WERI-Rb-1 (cell line): ENCODE measurements around the gene CIRBP.

Experiments used
- DNase-seq: peaks from one replicate; pipeline ENCODE4 v3.0.0-alpha.2; 2020
- H3K27ac ChIP-seq: fragments of 250-450 bp; sonication (Bioruptor Pico); 2 replicates; pipeline ENCODE4 v1.5.1; 2020; ENCODE audit warnings: mild to moderate bottlenecking, moderate library complexity
- H3K27me3 ChIP-seq: fragments of 250-450 bp; sonication (Bioruptor Pico); 2 replicates; pipeline ENCODE4 v1.5.1; 2021; ENCODE audit warnings: mild to moderate bottlenecking, low read depth, moderate library complexity; ENCODE audit not compliant: insufficient read depth, severe bottlenecking
- H3K36me3 ChIP-seq: fragments of 250-450 bp; sonication (Bioruptor Pico); 2 replicates; pipeline ENCODE4 v1.5.1; 2020; ENCODE audit warnings: mild to moderate bottlenecking, moderate library complexity
- H3K4me3 ChIP-seq: 2 replicates; pipeline ENCODE4 v1.5.1; 2011; ENCODE audit warnings: low read depth, mild to moderate bottlenecking, control low read depth, low read length
- H3K9me3 ChIP-seq: fragments of 250-450 bp; sonication (Bioruptor Pico); 2 replicates; pipeline ENCODE4 v1.5.1; 2021; ENCODE audit warnings: mild to moderate bottlenecking, moderate library complexity; ENCODE audit not compliant: severe bottlenecking
- TF ChIP-seq, protein P1 (sequence below): IDR thresholded peaks from 2 replicates; pipeline ENCODE4 v1.5.1; 2011; ENCODE audit warnings: low read depth, mild to moderate bottlenecking, control low read depth, inconsistent platforms, low read length

Gene CIRBP

DNA sequence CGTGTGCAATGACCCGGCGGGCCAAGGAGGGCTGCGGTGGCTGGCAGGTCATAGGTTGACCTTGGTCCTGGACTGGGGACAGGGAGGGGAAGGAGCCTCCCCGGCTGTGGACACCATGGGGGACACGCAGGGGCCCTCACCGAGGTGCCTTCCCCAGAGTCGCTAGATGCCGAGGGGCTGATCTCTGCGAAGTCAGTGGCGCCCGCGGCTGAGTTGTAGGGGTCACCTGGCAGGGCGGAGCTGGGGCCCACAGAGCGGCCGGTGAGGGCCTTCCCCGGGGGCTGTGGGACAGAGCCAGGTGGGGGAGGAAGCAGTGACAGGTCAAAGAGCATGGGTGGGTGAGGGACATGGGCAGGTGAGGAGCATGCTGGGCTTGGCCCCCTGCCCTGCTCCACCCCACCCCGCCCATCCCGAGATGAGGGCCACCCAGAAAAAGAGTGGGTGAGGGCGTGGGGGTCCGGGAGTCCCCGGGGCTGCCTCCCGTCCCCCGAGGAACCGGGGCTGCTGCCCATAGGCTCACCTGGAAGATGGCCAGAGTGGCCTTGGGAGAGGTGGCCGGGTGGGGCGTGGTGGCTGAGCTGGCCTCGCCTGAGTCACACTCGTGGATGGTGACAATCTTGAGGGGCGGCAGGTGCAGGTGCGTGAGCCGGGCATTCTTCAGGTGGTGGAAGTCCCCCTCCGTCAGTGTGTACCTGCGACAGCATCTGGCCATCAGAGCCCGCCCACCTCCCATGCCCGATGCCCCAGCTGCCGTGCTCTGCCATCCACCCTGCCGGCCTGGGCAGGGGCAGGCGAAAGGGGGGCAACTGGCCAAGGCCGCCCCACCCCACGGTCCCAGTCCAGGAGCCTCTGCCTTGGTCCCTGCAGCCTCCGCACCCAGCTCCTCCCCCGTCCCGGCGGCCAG, 34.8 kb upstream of the CIRBP start:
- Histone ChIP-seq H3K9me3 (no peaks in the 10 kb centered on the region), H3K36me3 (peaks cover 14% of the 10 kb centered on the region), H3K27me3 (no peaks in the 10 kb centered on the region), H3K4me3 (no peak overlapping the region), H3K27ac (no peak overlapping the region)
- no peak for DNase-seq
- TF ChIP-seq, protein P1, sequence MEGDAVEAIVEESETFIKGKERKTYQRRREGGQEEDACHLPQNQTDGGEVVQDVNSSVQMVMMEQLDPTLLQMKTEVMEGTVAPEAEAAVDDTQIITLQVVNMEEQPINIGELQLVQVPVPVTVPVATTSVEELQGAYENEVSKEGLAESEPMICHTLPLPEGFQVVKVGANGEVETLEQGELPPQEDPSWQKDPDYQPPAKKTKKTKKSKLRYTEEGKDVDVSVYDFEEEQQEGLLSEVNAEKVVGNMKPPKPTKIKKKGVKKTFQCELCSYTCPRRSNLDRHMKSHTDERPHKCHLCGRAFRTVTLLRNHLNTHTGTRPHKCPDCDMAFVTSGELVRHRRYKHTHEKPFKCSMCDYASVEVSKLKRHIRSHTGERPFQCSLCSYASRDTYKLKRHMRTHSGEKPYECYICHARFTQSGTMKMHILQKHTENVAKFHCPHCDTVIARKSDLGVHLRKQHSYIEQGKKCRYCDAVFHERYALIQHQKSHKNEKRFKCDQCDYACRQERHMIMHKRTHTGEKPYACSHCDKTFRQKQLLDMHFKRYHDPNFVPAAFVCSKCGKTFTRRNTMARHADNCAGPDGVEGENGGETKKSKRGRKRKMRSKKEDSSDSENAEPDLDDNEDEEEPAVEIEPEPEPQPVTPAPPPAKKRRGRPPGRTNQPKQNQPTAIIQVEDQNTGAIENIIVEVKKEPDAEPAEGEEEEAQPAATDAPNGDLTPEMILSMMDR = no peak

DNA sequence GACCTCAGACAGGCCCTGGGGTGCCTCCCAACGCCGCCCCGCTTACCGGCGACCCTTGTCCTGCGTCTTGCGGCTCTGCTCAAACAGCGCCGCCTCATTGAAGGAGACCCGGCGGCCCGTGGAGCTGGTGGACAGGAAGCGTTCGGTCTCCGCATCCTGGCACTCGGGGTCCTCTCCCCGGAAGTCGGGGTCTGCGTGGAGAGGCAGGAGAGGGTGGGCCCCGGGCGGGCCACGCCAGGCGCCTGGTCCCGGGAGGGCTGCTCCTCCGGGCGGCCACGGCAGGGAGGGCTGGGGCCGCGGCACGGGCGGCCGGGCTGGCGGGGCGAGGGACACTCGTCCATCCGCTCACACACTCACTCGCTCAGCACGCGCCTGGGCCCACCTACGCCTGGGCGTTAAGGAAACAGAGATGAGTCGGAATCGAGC, 34.2 kb upstream of the CIRBP start:
- Histone ChIP-seq H3K36me3 (peaks cover 14% of the 10 kb centered on the region), H3K27me3 (no peaks in the 10 kb centered on the region), H3K4me3 (no peak overlapping the region), H3K27ac (no peak overlapping the region), H3K9me3 (no peaks in the 10 kb centered on the region)
- DNase-seq = no peak
- TF ChIP-seq, protein P1 = no peak

DNA sequence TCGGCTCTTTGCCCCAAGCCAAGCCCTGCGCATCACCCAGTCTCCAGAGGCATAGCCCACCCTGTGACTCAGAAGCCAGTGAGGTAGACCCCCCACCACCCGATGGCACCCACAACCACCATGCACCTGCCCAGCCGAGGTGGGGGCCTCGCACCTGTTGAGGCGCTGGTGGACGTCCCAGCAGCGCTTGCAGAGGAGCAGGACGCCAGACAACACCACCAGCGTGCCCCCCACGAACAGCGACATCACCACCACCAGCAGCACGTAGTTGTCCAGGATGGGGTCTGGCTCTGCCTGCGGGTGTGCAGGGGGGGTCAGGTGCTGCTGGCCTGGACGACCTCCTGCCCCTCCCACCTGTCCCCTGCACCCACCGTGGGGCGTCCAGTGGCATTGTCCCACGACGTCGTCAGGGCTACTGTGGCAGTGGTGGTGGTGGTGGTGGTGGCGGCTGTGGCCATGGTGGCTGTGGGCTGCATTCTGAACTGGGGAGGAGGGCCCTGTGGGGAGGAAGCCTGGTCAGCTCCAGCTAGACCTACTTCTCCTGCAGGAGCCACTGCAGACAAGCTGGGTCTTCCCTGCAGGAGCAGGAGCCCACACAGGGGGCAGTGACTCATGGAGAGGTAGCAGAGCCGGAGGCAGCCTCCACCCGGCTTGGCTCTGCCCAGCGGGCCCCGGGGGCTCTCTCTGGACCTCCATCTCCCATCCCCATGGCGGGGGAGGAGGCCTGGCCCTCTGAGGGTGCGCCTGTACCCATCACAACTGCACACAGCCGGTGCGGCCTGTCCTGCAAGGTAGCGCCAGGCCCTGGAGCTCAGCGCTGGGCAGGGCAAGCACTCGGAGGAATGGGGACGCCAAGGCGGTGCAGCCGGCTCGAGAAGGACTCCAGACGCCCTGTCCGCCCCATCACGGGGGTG, 33.2 kb upstream of the CIRBP start:
- TF ChIP-seq, protein P1 = no peak
- no peaks in the 10 kb centered on the region for H3K9me3 ChIP-seq
- no peak overlapping the region for H3K27ac ChIP-seq
- H3K4me3 ChIP-seq = 0 out of 2 replicates have a peak overlapping the region, but pooled peaks have one; percentile 16
- peaks cover 10% of the 10 kb centered on the region for H3K36me3 ChIP-seq
- H3K27me3 ChIP-seq = no peaks in the 10 kb centered on the region
- no peak for DNase-seq

DNA sequence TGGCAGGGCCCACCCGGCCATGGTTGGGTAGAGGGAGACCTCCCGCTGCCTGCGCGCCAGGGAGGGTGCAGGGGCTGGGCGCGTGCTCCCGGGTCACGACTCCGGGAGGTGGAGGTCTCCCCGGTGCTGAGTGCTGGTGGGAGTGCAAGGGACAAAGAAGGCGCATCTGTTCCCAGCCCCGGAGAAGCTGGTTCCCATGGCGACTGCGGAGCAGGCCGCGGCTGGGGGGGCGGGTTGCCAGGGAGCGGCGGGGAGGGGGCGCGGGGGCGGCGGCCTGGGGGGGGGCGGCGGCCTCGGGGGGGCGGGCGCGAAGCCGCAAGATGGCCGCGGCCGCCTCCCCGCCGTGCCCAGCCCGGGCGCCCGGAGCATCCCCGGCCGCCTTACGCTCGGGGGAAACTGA, 32.6 kb upstream of the CIRBP start:
- DNase-seq = no peak
- no peaks in the 10 kb centered on the region for H3K9me3 ChIP-seq
- H3K27me3 ChIP-seq = no peaks in the 10 kb centered on the region
- TF ChIP-seq, protein P1 = no peak
- peak overlapping the region; percentile 80 for H3K4me3 ChIP-seq
- H3K27ac ChIP-seq = no peak overlapping the region
- H3K36me3 ChIP-seq = peaks cover 10% of the 10 kb centered on the region

DNA sequence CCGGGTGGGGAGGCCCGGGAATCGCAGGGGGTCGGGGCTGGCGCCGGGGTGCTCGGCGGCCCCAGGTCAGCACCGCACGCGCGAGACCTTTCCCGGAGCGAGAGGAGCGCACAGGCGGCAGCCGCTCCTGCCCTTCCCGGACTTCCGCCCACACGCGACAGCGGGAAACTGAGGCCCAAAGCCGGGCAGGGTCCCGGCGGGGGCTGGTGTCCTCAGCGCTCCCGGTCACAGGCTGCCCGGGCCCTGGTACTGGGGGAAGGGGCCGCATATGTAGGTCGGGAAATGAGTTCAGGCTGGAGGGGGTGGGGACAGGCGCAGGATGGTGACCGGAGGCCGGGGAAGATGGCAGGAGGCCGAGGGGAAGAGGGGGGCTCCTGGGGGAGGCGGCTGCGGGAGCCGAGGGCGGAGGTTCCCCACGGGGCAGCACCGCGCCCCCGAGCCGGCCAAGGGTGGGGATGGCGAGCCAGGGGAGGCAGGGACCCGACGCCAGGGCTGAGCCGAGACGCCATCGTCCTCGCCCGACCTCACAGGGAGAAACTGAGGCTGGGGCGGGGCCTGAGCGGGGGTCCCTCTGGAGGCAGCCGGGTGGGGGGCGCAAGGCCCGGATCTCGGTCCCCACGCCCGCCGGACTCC, 32.0 kb upstream of the CIRBP start:
- Histone ChIP-seq H3K27me3 (no peaks in the 10 kb centered on the region), H3K27ac (no peak overlapping the region), H3K9me3 (no peaks in the 10 kb centered on the region), H3K4me3 (peak overlapping the region; percentile 80), H3K36me3 (peaks cover 10% of the 10 kb centered on the region)
- no peak for DNase-seq
- TF ChIP-seq, protein P1 = no peak
